ENCODE data around the gene MRPS5. TPM values are rescaled to one million over a fixed set of nuclear protein-coding genes. Genes with fewer than 3 reads are reported as not detected.
A peak's percentile ranks its signal among the peaks of the same experiment; 100 is the strongest.

MRPS5 gene
- total and polyA plus RNA-seq, 5 donors from 2014 or later = 31.2 to 46.4 (median 41.5) TPM

- peaks cover 30% of the 10 kb centered on the region for H3K36me3 Mint-ChIP-seq
- H3K27me3 Mint-ChIP-seq = no peaks in the 10 kb centered on the region
- no peak for DNase-seq
- Histone ChIP-seq H3K9me3 (ENCODE audit: control insufficient read depth in 2 of 2, low read length in 2 of 2) (no peaks in the 10 kb centered on the region), H3K4me3 (ENCODE audit: low read depth, low read length) (no peak overlapping the region), H3K27me3 (ENCODE audit: control insufficient read depth, insufficient read depth, low read length) (no peaks in the 10 kb centered on the region), H3K36me3 (ENCODE audit: control insufficient read depth, insufficient read depth, low read length) (peaks cover 25% of the 10 kb centered on the region), H3K4me1 (ENCODE audit: control insufficient read depth, insufficient read depth, low read length, poor library complexity, severe bottlenecking) (peaks cover 41% of the 10 kb centered on the region), H3K27ac (ENCODE audit: insufficient read depth, low read length, poor library complexity, severe bottlenecking) (no peak overlapping the region)
- peak overlapping the region; percentile 55 to 83 (median 69) for H3K27ac Mint-ChIP-seq
- H3K4me3 Mint-ChIP-seq = peak overlapping the region in 1 of 4 donors; percentile 57
- H3K4me1 Mint-ChIP-seq = peaks cover 10 to 81% (median 35%) of the 10 kb centered on the region in 4 donors
- ATAC-seq (ENCODE audit: low read depth in 2 of 2) = no peak
- no peaks in the 10 kb centered on the region for H3K9me3 Mint-ChIP-seq
Measured at GRCh38 chr2:95052804-95053479, 68.7 kb downstream of the MRPS5 start.

GRCh38 chr2:95052307-95052706, 69.3 kb downstream of the MRPS5 start:
- peaks cover 30% of the 10 kb centered on the region for H3K36me3 Mint-ChIP-seq
- peak overlapping the region in 1 of 4 donors; percentile 46 for H3K4me3 Mint-ChIP-seq
- H3K4me1 ChIP-seq (ENCODE audit: control insufficient read depth, insufficient read depth, low read length, poor library complexity, severe bottlenecking) = peaks cover 48% of the 10 kb centered on the region
- no peak overlapping the region for H3K4me3 ChIP-seq (ENCODE audit: low read depth, low read length)
- no peaks in the 10 kb centered on the region for H3K27me3 ChIP-seq (ENCODE audit: control insufficient read depth, insufficient read depth, low read length)
- H3K27me3 Mint-ChIP-seq = no peaks in the 10 kb centered on the region
- peaks cover 25% of the 10 kb centered on the region for H3K36me3 ChIP-seq (ENCODE audit: control insufficient read depth, insufficient read depth, low read length)
- peaks cover 10 to 87% (median 35%) of the 10 kb centered on the region in 4 donors for H3K4me1 Mint-ChIP-seq
- ATAC-seq (ENCODE audit: low read depth in 2 of 2) = no peak
- H3K27ac Mint-ChIP-seq = peak overlapping the region; percentile 77 to 86 (median 83)
- no peak for DNase-seq
- no peaks in the 10 kb centered on the region for H3K9me3 Mint-ChIP-seq
- no peaks in the 10 kb centered on the region for H3K9me3 ChIP-seq (ENCODE audit: control insufficient read depth in 2 of 2, low read length in 2 of 2)
- H3K27ac ChIP-seq (ENCODE audit: insufficient read depth, low read length, poor library complexity, severe bottlenecking) = no peak overlapping the region

- H3K27ac ChIP-seq (ENCODE audit: insufficient read depth, low read length, poor library complexity, severe bottlenecking) = peak overlapping the region; percentile 30
- ATAC-seq (ENCODE audit: low read depth in 2 of 2) (no peak), DNase-seq (no peak)
- H3K4me3 ChIP-seq (ENCODE audit: low read depth, low read length) = no peak overlapping the region
- H3K36me3 ChIP-seq (ENCODE audit: control insufficient read depth, insufficient read depth, low read length) = peaks cover 25% of the 10 kb centered on the region
- peaks cover 52% of the 10 kb centered on the region for H3K4me1 ChIP-seq (ENCODE audit: control insufficient read depth, insufficient read depth, low read length, poor library complexity, severe bottlenecking)
- Mint-ChIP-seq H3K9me3 (no peaks in the 10 kb centered on the region), H3K4me3 (peak overlapping the region in 1 of 4 donors; percentile 18), H3K27ac (peak overlapping the region; percentile 77 to 86 (median 83)), H3K4me1 (peaks cover 10 to 89% (median 34%) of the 10 kb centered on the region in 4 donors), H3K36me3 (peaks cover 30% of the 10 kb centered on the region), H3K27me3 (no peaks in the 10 kb centered on the region)
- H3K27me3 ChIP-seq (ENCODE audit: control insufficient read depth, insufficient read depth, low read length) = no peaks in the 10 kb centered on the region
- no peaks in the 10 kb centered on the region for H3K9me3 ChIP-seq (ENCODE audit: control insufficient read depth in 2 of 2, low read length in 2 of 2)
Measured at GRCh38 chr2:95051626-95052025, 70.0 kb downstream of the MRPS5 start.

- Histone ChIP-seq H3K9me3 (ENCODE audit: control insufficient read depth in 2 of 2, low read length in 2 of 2) (no peaks in the 10 kb centered on the region), H3K4me3 (ENCODE audit: low read depth, low read length) (no peak overlapping the region), H3K36me3 (ENCODE audit: control insufficient read depth, insufficient read depth, low read length) (peaks cover 25% of the 10 kb centered on the region), H3K27ac (ENCODE audit: insufficient read depth, low read length, poor library complexity, severe bottlenecking) (peak overlapping the region; percentile 30), H3K4me1 (ENCODE audit: control insufficient read depth, insufficient read depth, low read length, poor library complexity, severe bottlenecking) (peaks cover 52% of the 10 kb centered on the region), H3K27me3 (ENCODE audit: control insufficient read depth, insufficient read depth, low read length) (no peaks in the 10 kb centered on the region)
- DNase-seq (no peak), ATAC-seq (ENCODE audit: low read depth in 2 of 2) (no peak)
- Mint-ChIP-seq H3K4me1 (peaks cover 10 to 89% (median 31%) of the 10 kb centered on the region in 4 donors), H3K27me3 (no peaks in the 10 kb centered on the region), H3K27ac (peak overlapping the region; percentile 77 to 86 (median 83)), H3K4me3 (peak overlapping the region in 1 of 4 donors; percentile 4), H3K9me3 (no peaks in the 10 kb centered on the region), H3K36me3 (peaks cover 36% of the 10 kb centered on the region)
Measured at GRCh38 chr2:95050385-95051300, 71.0 kb downstream of the MRPS5 start.

- Histone ChIP-seq H3K27ac (ENCODE audit: insufficient read depth, low read length, poor library complexity, severe bottlenecking) (no peak overlapping the region), H3K4me1 (ENCODE audit: control insufficient read depth, insufficient read depth, low read length, poor library complexity, severe bottlenecking) (peaks cover 45% of the 10 kb centered on the region), H3K36me3 (ENCODE audit: control insufficient read depth, insufficient read depth, low read length) (peaks cover 25% of the 10 kb centered on the region), H3K27me3 (ENCODE audit: control insufficient read depth, insufficient read depth, low read length) (no peaks in the 10 kb centered on the region), H3K9me3 (ENCODE audit: control insufficient read depth in 2 of 2, low read length in 2 of 2) (no peaks in the 10 kb centered on the region), H3K4me3 (ENCODE audit: low read depth, low read length) (no peak overlapping the region)
- H3K4me1 Mint-ChIP-seq = peaks cover 7 to 89% (median 26%) of the 10 kb centered on the region in 4 donors
- H3K27me3 Mint-ChIP-seq = no peaks in the 10 kb centered on the region
- peak overlapping the region in 1 of 3 donors; percentile 59 for H3K27ac Mint-ChIP-seq
- DNase-seq = no peak
- H3K36me3 Mint-ChIP-seq = peaks cover 40% of the 10 kb centered on the region
- no peaks in the 10 kb centered on the region for H3K9me3 Mint-ChIP-seq
- H3K4me3 Mint-ChIP-seq = no peak overlapping the region
- ATAC-seq (ENCODE audit: low read depth in 2 of 2) = no peak
Measured at GRCh38 chr2:95049961-95050360, 71.6 kb downstream of the MRPS5 start.

GRCh38 chr2:95049683-95049955, 72.0 kb downstream of the MRPS5 start:
- Mint-ChIP-seq H3K4me1 (peaks cover 5 to 90% (median 23%) of the 10 kb centered on the region in 4 donors), H3K27ac (peak overlapping the region in 1 of 3 donors; percentile 46), H3K36me3 (peaks cover 40% of the 10 kb centered on the region), H3K27me3 (no peaks in the 10 kb centered on the region), H3K4me3 (no peak overlapping the region), H3K9me3 (no peaks in the 10 kb centered on the region)
- ATAC-seq (ENCODE audit: low read depth in 2 of 2) = no peak
- no peak overlapping the region for H3K27ac ChIP-seq (ENCODE audit: insufficient read depth, low read length, poor library complexity, severe bottlenecking)
- no peak for DNase-seq
- H3K9me3 ChIP-seq (ENCODE audit: control insufficient read depth in 2 of 2, low read length in 2 of 2) = no peaks in the 10 kb centered on the region
- H3K4me1 ChIP-seq (ENCODE audit: control insufficient read depth, insufficient read depth, low read length, poor library complexity, severe bottlenecking) = peaks cover 42% of the 10 kb centered on the region
- H3K36me3 ChIP-seq (ENCODE audit: control insufficient read depth, insufficient read depth, low read length) = peaks cover 25% of the 10 kb centered on the region
- no peak overlapping the region for H3K4me3 ChIP-seq (ENCODE audit: low read depth, low read length)
- no peaks in the 10 kb centered on the region for H3K27me3 ChIP-seq (ENCODE audit: control insufficient read depth, insufficient read depth, low read length)

GRCh38 chr2:95048825-95049682, 72.6 kb downstream of the MRPS5 start:
- no peak for ATAC-seq (ENCODE audit: low read depth in 2 of 2)
- peaks cover 44% of the 10 kb centered on the region for H3K36me3 Mint-ChIP-seq
- peaks cover 25% of the 10 kb centered on the region for H3K36me3 ChIP-seq (ENCODE audit: control insufficient read depth, insufficient read depth, low read length)
- no peaks in the 10 kb centered on the region for H3K27me3 Mint-ChIP-seq
- no peaks in the 10 kb centered on the region for H3K9me3 ChIP-seq (ENCODE audit: control insufficient read depth in 2 of 2, low read length in 2 of 2)
- H3K4me3 ChIP-seq (ENCODE audit: low read depth, low read length) = no peak overlapping the region
- peak overlapping the region; percentile 52 to 83 (median 75) for H3K27ac Mint-ChIP-seq
- H3K4me3 Mint-ChIP-seq = peak overlapping the region in 1 of 4 donors; percentile 24
- H3K4me1 ChIP-seq (ENCODE audit: control insufficient read depth, insufficient read depth, low read length, poor library complexity, severe bottlenecking) = peaks cover 36% of the 10 kb centered on the region
- H3K4me1 Mint-ChIP-seq = peaks cover 7 to 90% (median 21%) of the 10 kb centered on the region in 4 donors
- no peaks in the 10 kb centered on the region for H3K27me3 ChIP-seq (ENCODE audit: control insufficient read depth, insufficient read depth, low read length)
- no peaks in the 10 kb centered on the region for H3K9me3 Mint-ChIP-seq
- DNase-seq = no peak
- no peak overlapping the region for H3K27ac ChIP-seq (ENCODE audit: insufficient read depth, low read length, poor library complexity, severe bottlenecking)

Data from CD4-positive, CD25-positive, alpha-beta regulatory T cell (primary cell).